BLaER1 treated with 17β-estradiol and CSF1 and Interleukin-3, amounts not matched to agents 10 nM and 100 nM (cell line): ENCODE results near the gene AOAH.
"Not testable (repeated sequence)": the region's sequence is repeated elsewhere in the genome, so short reads cannot be mapped to it uniquely, and the experiment has no call there.

Experiments
- H3K27ac ChIP-seq, 11 experiments: shearing (Covaris generic); formaldehyde crosslinking; 2 replicates each; pipeline ENCODE4 v1.8.1; 2022
- H3K27me3 ChIP-seq, 11 experiments: shearing (Covaris generic); formaldehyde crosslinking; 2 replicates each; pipeline ENCODE4 v1.8.1; 2022
- H3K36me3 ChIP-seq, 11 experiments: shearing (Covaris generic); formaldehyde crosslinking; 2 replicates each; pipeline ENCODE4 v1.8.1; 2022
- H3K4me1 ChIP-seq, 10 experiments: shearing (Covaris generic); formaldehyde crosslinking; 2 replicates each; pipeline ENCODE4 v1.8.1; 2022
- H3K4me2 ChIP-seq, 11 experiments: shearing (Covaris generic); formaldehyde crosslinking; 2 replicates each; pipeline ENCODE4 v1.8.1; 2022
- H3K4me3 ChIP-seq, 10 experiments: shearing (Covaris generic); formaldehyde crosslinking; 2 replicates each; pipeline ENCODE4 v1.8.1; 2022
- H3K9ac ChIP-seq, 11 experiments: shearing (Covaris generic); formaldehyde crosslinking; 2 replicates each; pipeline ENCODE4 v1.8.1; 2022
- H3K9me3 ChIP-seq, 11 experiments: shearing (Covaris generic); formaldehyde crosslinking; replicated peaks in 1 of 11; 2 replicates each; pipeline ENCODE4 v1.8.1; 2022
- H4K20me1 ChIP-seq, 11 experiments: shearing (Covaris generic); formaldehyde crosslinking; 2 replicates each; pipeline ENCODE4 v1.8.1; 2022
- Cebpa-rat ChIP-seq, 11 experiments: shearing (Covaris generic); IDR thresholded peaks; 2 replicates each; pipeline ENCODE4 v1.8.1; 2022

Gene AOAH

DNA sequence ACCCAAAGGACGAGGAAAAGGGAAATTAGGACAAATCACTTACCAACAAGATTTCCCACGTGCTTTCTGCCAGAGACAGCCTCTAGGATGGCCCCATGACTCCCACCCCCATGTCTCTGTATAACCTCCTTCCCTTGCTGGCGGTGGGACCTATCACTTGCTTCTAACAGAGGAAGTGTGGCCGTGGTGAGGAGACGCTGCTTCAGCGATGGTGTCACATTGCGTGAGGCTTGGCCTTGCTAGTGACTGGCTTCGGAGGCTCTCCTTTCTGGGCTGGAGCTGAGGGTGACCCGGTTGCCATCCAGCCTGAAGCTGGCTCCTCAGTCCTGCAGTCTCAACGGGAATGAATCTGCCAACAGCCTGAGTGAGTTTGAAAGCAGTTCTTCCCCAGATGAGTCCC is 210.9 kb downstream of the AOAH start:
- no peak overlapping the region for H3K27ac ChIP-seq
- no peaks in the 10 kb centered on the region for H3K27me3 ChIP-seq
- no peaks in the 10 kb centered on the region for H4K20me1 ChIP-seq
- no peak overlapping the region for H3K4me3 ChIP-seq
- peaks cover 0 to under 1% (median 0%) of the 10 kb centered on the region in 11 experiments; a peak in 1 of 22 replicates for H3K36me3 ChIP-seq
- no peak overlapping the region for H3K4me2 ChIP-seq
- no peak for TF ChIP-seq Cebpa-rat (IDR thresholded peaks at IDR 0.05)
- peaks cover 0 to 5% (median 0%) of the 10 kb centered on the region in 10 experiments; a peak in 3 of 20 replicates for H3K4me1 ChIP-seq
- no peak overlapping the region for H3K9ac ChIP-seq
- no peaks in the 10 kb centered on the region for H3K9me3 ChIP-seq

DNA sequence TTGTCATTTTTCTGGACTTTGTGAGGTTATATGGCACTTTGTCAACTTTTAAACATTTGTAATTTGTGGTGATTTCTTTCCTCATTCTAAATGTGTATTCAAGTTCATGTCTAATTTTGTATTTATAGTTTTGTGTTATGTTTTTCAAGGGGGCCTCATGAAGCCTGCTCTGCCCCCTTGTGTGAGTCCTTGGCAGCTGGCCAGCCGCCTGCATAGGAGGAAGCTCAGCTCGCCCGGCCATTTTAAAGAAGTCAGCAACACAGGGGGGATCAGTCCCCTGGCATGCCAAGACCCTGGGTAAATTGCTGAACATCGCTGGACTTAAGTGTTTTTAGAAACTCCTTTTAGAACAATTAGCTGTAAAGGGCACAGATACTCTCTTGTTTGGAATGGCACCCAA is 211.7 kb downstream of the AOAH start:
- Histone ChIP-seq H3K9me3 (no peaks in the 10 kb centered on the region), H3K4me1 (no peaks in the 10 kb centered on the region), H3K4me2 (no peak overlapping the region), H3K27ac (no peak overlapping the region), H3K36me3 (no peaks in the 10 kb centered on the region; a peak in 1 of 22 replicates), H3K4me3 (no peak overlapping the region), H3K9ac (no peak overlapping the region), H4K20me1 (no peaks in the 10 kb centered on the region), H3K27me3 (no peaks in the 10 kb centered on the region)
- TF ChIP-seq Cebpa-rat (IDR thresholded peaks at IDR 0.05): no peak

DNA sequence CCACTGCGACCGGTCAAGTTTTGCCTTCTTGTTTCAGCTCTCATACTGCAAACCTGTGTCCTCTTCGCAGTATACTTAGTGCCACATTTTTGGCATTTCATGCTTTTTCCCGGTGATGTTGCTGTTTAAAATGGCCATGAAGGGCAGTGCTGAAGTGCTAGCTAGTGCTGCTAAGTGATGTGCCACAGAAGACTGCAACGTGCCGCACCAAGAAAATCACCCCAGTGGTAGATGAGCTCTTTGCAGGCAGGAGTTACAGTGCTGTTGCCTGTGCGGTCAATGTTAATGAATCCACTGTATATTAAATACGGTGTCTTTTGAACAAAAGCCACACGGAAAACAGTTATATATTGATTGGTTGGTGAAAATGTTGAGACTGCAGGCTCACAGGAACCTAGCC is 214.3 kb downstream of the AOAH start:
- no peak overlapping the region for H3K9ac ChIP-seq
- no peaks in the 10 kb centered on the region for H3K27me3 ChIP-seq
- no peak overlapping the region for H3K4me2 ChIP-seq
- no peaks in the 10 kb centered on the region for H3K4me1 ChIP-seq
- H3K27ac ChIP-seq: no peak overlapping the region
- no peak for TF ChIP-seq Cebpa-rat (IDR thresholded peaks at IDR 0.05)
- H3K36me3 ChIP-seq: no peaks in the 10 kb centered on the region; a peak in 1 of 22 replicates
- H4K20me1 ChIP-seq: no peaks in the 10 kb centered on the region
- no peak overlapping the region for H3K4me3 ChIP-seq
- peaks cover 1 to 9% (median 5%) of the 10 kb centered on the region in 11 experiments; a peak in 18 of 22 replicates for H3K9me3 ChIP-seq

DNA sequence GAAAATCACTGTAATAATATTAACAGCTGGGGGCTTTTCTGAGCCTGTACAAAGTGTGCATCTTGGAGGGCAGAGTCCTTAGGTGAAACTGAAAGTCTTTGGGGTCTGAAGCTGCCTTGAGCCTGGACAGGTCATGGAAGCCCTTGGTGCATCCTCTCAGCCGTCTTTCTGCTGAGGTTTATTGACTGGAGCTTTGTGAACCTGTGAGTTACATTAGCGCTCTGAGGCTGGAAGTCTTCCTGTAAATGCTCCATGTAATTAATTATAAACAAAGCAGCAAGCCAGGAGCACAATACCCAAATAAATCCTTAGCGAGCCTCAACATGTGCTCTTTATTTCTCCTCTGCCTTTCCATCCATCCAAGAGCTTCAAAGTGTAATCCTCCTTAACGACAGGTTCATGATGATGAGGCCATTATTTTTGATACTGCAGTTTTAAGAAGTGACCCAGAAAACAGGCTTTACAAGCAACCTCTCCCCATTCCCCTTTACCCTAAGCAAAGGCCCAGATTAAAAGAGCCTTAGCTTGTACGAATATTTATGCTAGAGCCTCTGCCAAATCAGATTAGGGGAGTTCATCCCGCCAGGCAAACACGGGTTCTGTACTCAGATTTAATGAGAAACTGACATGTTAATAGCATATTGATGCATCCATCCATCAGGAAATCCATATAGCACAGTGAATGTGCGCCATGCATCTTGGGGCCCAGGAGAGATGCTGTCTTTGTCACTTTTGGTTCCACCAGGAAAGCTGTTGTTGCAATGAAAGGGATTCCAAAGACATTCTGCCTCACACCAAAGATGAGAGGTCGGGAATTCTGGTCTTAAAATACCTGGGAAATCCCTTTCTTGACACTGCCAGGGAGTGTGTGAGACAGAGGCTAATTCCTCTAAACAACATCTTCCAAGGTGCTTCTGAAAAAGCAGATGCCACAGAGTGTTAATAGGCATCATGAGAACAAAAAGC is 216.5 kb downstream of the AOAH start:
- Histone ChIP-seq H3K36me3 (no peaks in the 10 kb centered on the region), H3K4me3 (no peak overlapping the region), H3K4me1 (no peaks in the 10 kb centered on the region), H4K20me1 (no peaks in the 10 kb centered on the region), H3K9ac (no peak overlapping the region), H3K27ac (no peak overlapping the region), H3K27me3 (no peaks in the 10 kb centered on the region), H3K9me3 (peaks cover 12 to 23% (median 18%) of the 10 kb centered on the region in 11 experiments; a peak in 18 of 22 replicates), H3K4me2 (no peak overlapping the region)
- no peak for TF ChIP-seq Cebpa-rat (IDR thresholded peaks at IDR 0.05)

DNA sequence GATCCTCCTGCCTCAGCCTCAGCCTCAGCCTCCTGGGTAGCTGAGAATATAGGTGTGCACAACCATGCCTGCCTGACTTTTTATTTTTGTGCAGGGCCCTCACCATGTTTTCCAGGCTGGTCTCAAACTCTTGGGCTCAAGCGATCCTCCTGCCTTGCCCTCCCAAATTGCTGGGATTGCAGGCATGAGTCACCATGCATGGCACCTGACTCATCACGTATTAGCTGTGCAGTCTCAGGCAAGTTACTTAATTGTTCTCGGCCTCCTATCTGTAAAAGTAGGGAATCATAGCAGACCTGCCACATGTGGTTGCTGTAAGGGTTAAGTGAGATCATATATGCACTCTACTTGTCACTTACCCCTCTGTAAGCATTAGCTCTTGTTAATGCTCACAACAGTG is 217.5 kb downstream of the AOAH start:
- no peaks in the 10 kb centered on the region for H4K20me1 ChIP-seq
- H3K4me1 ChIP-seq: no peaks in the 10 kb centered on the region
- H3K4me3 ChIP-seq: no peak overlapping the region
- no peaks in the 10 kb centered on the region for H3K36me3 ChIP-seq
- H3K27ac ChIP-seq: no peak overlapping the region
- H3K9me3 ChIP-seq: peaks cover 12 to 23% (median 18%) of the 10 kb centered on the region in 11 experiments; a peak in 18 of 22 replicates
- no peak for TF ChIP-seq Cebpa-rat (IDR thresholded peaks at IDR 0.05)
- H3K27me3 ChIP-seq: no peaks in the 10 kb centered on the region
- H3K4me2 ChIP-seq: no peak overlapping the region
- H3K9ac ChIP-seq: no peak overlapping the region

DNA sequence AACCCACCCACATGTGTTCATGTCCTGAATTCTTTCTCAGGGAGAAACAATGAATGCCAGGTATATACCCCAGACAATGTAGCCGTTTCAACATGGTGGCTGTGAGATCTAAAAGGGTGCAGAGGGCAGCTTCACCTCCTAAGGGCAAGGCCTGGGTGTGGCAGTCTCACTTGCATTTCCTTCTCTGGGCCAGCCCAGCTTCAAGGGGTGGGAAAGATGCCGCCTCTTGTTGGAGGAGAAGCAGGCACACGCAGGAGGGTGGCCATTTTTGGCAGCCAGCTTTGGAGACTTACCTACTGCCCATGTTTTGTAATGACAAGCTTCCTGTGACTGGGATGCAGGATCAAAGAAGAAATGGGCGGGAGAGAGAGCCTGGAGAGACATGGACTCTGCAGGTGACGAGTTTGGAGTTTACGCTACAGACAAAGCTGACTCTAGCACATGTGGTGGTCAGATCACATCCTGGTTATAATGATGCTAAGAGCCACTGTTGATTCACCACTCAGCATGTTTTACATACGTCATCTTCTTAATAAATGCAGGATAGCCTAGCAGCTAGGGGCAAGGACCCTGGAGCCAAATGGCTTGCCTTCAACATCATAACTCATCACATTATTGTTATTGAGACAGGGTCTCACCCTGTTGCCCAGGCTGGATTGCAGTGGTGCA is 218.0 kb downstream of the AOAH start:
- Histone ChIP-seq H3K4me2 (no peak overlapping the region), H3K9ac (no peak overlapping the region)

DNA sequence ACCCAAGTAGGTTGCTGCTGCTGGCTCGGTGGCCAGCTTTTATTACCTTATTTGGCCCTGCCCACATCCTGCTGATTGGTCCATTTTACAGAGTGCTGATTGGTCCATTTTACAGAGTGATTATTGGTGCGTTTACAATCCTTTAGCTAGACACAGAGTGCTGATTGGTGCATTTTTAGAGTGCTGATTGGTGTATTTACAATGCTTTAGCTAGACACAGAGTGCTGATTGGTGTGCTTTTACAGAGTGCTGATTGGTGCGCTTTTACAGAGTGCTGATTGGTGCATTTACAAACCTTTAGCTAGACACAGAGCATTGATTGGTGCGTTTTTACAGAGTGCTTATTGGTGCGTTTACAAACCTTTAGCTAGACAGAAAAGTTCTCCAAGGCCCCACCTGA is 219.7 kb downstream of the AOAH start:
- H3K36me3 ChIP-seq, H3K4me3 ChIP-seq, H3K27me3 ChIP-seq, H3K9ac ChIP-seq, H4K20me1 ChIP-seq, H3K27ac ChIP-seq, H3K4me1 ChIP-seq, H3K4me2 ChIP-seq: not testable (repeated sequence)
- peaks cover 12 to 23% (median 18%) of the 10 kb centered on the region in 11 experiments; a peak in 18 of 22 replicates for H3K9me3 ChIP-seq

More for the DNA sequence above, 218.0 kb downstream of the AOAH start:
- TF ChIP-seq Cebpa-rat (IDR thresholded peaks at IDR 0.05): no peak
- Histone ChIP-seq H3K27me3 (no peaks in the 10 kb centered on the region), H4K20me1 (no peaks in the 10 kb centered on the region), H3K9me3 (peaks cover 12 to 23% (median 18%) of the 10 kb centered on the region in 11 experiments; a peak in 18 of 22 replicates), H3K4me3 (no peak overlapping the region), H3K4me1 (no peaks in the 10 kb centered on the region), H3K27ac (no peak overlapping the region), H3K36me3 (no peaks in the 10 kb centered on the region)

DNA sequence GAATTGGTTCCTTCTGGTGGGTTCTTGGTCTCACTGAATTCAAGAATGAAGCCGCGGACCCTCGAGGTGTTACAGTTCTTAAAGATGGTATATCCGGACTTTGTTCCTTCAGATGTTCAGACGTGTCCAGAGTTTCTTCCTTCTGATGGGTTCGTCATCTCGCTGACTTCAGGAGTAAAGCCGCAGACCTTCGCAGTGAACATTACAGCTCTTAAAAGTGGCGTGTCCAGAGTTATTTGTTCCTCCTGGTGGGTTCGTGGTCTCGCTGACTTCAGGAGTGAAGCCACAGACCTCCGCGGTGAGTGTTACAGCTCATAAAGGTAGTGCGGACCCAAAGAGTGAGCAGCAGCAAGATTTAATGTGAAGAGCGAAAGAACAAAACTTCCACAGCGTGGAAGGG is 220.1 kb downstream of the AOAH start:
- not testable (repeated sequence) for H4K20me1 ChIP-seq, H3K27me3 ChIP-seq, H3K27ac ChIP-seq, H3K4me3 ChIP-seq, H3K4me2 ChIP-seq, H3K36me3 ChIP-seq, H3K4me1 ChIP-seq, H3K9ac ChIP-seq
- peaks cover 12 to 23% (median 18%) of the 10 kb centered on the region in 11 experiments; a peak in 18 of 22 replicates for H3K9me3 ChIP-seq

DNA sequence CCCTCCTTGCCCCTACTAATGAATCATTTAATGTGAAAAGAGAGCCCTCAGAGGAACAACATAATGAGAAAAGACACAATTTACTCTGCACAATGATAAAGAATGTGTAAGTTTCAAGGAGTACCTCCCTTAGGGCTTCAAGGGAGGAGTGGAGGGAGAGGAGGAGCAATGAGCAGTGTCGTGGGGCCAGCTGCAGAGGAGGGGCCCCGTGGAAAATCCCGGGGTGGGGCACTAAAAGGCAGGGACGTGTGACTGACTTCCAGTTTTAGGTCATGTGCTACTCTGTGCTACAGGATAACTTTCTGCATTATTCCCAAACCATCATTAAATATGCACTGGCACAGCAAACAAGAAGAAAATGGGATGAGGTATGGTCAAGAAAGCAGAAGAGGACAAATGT is 226.5 kb downstream of the AOAH start:
- no peaks in the 10 kb centered on the region for H4K20me1 ChIP-seq
- H3K27ac ChIP-seq: no peak overlapping the region
- no peaks in the 10 kb centered on the region for H3K27me3 ChIP-seq
- H3K36me3 ChIP-seq: no peaks in the 10 kb centered on the region
- H3K9me3 ChIP-seq: peaks cover 0 to 3% (median 0%) of the 10 kb centered on the region in 11 experiments; a peak in 1 of 22 replicates
- no peak for TF ChIP-seq Cebpa-rat (IDR thresholded peaks at IDR 0.05)
- H3K9ac ChIP-seq: no peak overlapping the region
- no peaks in the 10 kb centered on the region for H3K4me1 ChIP-seq
- H3K4me3 ChIP-seq: no peak overlapping the region
- H3K4me2 ChIP-seq: no peak overlapping the region

DNA sequence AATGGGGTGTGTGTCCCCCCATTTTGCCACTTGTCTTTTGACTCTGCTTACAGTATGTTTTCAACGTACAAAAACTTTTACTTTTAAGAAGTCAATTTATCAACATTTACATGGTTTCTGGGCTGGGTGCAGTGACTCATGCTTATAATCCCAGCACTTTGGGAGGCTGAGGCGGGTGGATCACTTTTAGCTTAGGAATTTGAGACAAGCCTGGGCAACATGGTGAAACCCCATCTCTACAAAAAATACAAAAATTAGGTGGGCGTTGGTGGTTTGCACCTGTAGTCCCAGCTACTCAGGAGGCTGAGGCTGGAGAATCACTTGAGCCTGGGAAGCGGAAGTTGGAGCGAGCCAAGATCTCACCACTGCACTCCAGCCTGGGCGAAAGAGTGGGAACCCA is 227.1 kb downstream of the AOAH start:
- not testable (repeated sequence) for H3K4me1 ChIP-seq, H3K4me2 ChIP-seq, H4K20me1 ChIP-seq, H3K27me3 ChIP-seq, H3K4me3 ChIP-seq, H3K36me3 ChIP-seq, H3K9ac ChIP-seq, H3K27ac ChIP-seq, H3K9me3 ChIP-seq
